HG03025 (cell line): ENCODE measurements around the gene TGM3.

Source experiments
- ATAC-seq: cut with Tn5 transposase; IDR thresholded peaks from one replicate; pipeline ENCODE4 v1.9.1; 2021; ENCODE audit warnings: mild to moderate bottlenecking, moderate library complexity; ENCODE audit not compliant: unreplicated experiment, low FRiP score

The TGM3 gene

DNA sequence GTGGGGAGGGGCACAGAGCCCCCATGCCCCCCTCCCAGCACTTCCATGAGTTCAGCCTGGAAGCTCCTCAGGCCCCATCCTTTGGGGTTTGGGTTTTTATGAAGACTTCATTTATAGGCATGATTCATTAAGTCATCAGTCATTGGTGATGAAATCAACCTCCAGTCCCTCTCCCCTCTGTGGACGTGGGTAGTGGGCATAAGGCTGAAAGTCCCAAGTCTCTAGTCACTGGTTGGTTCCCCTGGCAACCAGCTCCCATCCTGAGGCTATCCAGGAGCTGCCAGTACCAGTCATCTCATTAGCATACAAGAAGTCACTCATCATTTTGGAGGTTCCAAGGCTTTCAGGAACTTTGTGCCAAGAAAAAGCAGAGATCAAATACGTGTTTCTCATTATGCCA, 9.2 kb downstream of the TGM3 start:
- no peak for ATAC-seq

DNA sequence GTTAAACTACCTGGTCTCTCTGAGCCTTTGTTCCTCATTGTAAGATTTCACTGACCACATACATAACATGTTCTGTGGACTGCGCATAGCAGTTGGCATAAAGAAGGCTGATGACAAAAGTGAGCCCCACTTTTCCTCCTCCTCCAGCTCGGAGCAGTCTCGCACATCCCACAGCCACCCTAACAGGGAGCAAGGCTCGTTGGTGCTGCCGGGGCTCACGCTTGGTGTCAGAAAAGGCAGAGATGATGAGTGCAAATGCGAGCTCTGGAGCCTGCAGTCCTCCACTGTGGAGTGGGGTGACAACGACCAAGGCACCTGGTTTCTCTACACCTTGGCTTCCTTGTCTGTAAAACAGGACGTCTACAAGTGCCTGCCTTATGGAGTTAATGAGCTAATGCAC, 9.7 kb downstream of the TGM3 start:
- no peak for ATAC-seq

DNA sequence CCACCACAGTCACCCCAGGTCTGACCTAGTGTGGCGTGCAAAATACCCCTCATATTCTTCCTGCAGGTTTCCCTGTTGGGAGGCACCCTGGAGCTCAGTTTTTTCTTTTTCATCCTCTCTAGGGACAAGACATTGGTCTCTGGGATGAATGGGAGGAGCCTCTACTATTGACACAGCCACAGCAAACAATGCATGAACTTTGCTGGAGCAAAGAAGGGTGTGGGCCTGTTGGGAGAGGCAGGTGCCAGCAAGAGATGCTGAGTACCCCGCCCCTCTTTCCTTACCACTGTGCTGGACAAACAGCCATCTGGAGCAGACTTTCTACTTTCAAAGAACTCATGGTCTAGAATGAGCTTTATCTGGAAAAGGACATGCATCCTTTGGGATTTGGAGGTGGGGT, 10.1 kb downstream of the TGM3 start:
- no peak for ATAC-seq

DNA sequence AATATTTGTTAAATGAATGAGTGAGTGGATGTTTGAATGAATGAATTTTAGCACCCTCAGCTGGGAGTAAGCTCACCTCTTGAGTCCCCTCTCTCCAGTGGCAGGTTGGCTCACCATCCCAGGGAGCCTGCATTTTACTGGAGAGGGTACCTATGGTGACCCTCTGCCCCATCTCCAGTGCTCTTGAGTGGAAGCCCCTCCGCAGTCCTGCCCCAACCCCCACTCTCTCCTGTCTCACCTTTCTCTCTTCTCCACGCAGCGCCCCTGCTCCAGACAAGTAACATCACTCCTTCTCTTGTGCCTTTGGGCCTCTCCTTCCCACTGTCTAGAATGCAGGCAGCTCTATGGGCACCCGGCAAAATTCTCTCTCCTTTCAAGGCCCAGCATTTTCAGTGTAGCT, 11.3 kb downstream of the TGM3 start:
- no peak for ATAC-seq

DNA sequence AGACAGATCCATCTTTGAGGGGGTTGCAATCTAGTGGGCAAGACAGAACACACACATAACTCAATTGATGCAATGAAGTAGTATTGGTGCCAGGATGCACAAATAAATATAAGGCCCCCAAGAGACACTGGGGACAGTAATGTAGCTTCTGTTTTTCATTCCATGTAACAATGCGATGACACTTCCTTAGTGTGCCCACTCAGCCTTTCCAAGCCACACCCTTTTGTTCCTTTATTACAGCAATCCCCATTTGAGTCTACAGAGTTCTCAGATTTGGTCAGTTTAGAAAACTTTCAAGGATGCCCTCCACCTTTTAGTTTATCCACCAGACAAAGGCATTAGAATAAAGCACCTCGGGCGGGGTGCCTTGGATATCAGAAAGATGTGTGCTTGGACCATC, 15.5 kb downstream of the TGM3 start:
- ATAC-seq = no peak

DNA sequence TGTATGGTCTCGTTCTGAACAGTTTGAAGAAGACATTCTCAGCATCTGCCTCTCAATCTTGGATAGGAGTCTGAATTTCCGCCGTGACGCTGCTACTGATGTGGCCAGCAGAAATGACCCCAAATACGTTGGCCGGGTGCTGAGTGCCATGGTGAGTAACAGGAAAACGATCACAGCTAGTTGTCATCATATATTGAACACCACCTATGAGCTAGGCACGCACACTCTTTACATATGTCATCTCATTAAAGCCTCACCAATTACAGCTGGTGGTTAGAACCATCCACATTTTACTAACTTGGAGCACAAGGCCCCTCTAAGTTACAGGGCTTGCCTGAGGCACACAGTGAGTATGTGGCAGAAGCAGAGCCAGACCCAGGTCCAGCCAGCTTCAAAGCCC, 17.1 kb downstream of the TGM3 start:
- no peak for ATAC-seq

DNA sequence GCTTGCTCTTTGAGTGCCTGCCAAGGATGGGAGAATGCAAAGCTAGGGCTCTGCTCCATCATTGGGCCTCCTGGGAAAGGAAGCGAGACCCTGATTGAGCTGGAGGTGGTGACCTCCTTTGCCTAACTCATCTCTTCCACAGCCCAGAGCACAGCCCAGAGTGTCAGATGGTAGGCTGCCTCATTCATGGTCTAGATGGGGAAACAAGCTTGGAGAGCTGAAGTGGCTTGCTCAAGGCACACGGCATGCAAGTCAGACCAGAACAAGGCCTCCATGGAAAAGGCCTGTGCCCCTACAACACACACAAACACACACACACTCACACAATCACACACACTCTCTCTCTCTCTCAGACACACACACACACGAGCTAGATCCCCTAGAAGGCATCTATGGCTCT, 17.5 kb downstream of the TGM3 start:
- ATAC-seq = no peak

DNA sequence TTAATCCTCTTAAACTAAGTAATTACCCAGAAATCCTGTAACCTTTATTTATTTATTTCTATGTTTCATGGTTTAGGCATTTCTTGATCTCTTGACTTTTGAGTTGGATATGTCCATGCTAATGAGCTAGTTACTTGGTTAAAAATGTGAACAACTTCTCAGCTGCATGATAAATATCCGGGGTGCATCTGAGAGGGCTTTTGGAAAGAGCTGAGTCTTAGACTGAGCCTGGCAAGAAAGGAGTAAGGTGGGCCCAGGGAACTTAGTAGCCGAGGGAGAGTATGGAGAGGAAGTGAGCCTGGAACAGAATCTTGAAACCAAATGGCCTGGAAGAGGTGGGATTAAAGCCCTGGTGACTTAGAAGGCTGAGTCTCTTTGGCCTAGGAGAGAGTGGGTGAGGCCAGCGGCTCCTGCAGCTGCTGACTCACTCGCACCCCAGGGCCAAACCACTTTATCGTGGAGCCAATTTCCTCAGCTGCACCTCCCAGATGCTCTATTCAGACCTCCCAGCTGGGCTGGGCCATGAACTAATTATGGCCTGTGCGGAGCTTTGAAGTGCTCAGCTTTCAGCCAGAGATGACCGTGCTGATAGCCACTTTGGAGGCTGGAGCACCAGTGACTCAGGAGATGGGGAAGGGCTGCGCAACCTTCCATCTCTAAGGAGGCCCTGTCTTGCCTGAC, 19.1 kb downstream of the TGM3 start:
- no peak for ATAC-seq

DNA sequence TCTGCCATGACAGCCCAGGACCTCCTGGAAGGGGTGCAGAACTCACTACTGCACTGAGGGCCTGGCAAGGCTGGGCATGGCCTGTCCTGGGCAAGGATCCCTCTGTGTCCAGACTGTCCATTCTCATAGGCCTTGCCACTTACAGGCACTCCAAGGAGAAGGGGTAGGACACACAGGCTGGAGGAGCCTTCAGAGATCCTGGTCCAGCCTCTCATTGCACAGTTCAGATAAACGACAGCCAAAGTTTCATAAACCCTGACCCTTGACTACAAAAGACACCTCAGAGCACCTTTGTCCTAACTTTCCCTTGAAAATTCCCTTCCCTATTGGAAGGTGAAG, 19.6 kb downstream of the TGM3 start:
- no peak for ATAC-seq

DNA sequence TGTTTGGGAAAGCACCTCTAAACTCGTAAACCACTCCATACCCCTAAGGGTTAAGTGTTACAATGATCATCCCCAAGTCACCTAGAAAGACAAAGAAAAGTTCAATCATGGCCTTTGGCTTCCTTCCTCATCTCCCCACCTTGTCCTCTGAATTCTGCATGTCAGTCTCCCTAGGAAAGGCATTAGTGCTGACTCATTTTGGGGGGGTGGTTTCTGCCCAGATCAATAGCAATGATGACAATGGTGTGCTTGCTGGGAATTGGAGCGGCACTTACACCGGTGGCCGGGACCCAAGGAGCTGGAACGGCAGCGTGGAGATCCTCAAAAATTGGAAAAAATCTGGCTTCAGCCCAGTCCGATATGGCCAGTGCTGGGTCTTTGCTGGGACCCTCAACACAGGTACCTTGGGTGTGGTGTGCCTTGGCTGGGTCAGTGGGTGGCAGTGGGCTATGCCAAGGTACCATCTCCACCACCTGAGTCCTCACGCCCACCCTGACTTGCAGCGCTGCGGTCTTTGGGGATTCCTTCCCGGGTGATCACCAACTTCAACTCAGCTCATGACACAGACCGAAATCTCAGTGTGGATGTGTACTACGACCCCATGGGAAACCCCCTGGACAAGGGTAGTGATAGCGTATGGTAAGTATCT, 21.2 kb downstream of the TGM3 start:
- ATAC-seq = no peak

DNA sequence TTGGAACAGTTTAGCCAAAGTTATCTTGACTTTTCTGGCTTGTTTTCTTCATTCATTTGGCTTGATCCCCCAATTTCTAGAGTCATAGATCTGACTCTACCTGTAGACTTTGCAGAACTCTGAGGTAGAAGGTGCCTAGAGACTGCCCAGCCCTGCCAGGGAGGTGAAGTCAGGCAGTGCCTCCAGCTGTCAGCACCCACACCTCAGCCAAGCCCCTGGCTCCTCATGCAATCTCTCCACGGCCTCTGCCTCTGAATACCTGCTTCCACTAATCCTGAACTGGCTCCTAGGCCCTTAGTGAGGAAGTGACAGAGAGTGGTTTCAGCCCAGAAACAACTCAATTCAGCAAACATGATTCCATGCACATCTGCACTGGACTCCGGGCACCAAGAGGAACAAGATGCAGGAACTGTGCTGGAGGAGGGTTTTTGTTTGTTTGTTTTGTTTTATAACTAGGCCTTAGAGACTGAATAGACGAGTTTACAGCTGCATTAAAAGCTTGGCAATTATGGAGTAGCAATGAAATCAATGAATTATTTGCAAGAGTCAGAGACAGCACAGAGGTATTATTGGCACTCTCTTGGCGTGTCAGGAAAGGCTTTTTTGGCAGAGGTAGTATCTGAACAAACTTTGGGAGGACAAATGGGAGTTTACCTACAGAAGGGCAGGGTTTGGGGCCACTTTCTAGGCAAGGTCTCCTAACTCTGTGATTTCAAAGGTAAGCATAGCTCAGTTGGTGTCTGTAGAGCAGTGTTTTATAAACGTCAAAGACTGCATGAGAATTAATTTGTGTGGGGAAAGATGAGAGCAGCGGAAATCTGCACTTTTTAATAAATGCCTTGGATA, 25.2 kb downstream of the TGM3 start:
- no peak for ATAC-seq

DNA sequence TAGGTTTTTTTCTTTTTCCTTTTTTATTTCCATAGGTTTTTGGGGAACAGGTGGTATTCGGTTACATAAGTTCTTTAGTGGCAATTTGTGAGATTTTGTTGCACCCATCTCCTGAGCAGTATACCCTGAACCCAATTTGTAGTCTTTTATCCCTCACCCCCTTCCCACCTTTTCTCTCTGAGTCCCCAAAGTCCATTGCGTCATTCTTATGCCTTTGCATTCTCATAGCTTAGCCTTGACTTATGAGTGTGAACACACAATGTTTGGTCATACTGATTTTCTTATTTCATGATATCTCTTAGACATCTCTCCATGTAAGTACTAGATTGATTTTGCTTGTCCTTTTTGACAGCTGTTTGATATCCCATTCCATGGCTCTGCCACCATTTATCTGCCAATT, 27.2 kb downstream of the TGM3 start:
- ATAC-seq = no peak

DNA sequence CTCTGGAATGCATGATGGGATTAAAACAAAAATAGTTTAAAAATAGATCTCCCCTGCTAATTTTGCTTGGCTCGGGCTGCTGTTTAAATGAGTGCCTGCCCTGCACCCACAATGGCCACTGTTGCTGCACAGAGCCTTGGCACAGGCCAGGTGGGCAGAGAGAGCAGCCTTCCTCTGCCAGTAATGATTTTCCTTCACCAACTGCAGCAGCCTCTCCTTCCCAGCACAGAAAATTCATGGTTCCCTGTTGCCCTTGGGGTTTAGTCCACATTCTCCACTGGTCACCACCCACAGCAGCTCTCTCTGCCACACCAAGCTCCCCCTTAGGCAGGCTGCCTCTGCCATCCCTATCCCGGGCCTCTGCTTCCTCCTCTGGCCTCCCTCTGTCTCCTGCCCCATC, 30.2 kb downstream of the TGM3 start:
- no peak for ATAC-seq

DNA sequence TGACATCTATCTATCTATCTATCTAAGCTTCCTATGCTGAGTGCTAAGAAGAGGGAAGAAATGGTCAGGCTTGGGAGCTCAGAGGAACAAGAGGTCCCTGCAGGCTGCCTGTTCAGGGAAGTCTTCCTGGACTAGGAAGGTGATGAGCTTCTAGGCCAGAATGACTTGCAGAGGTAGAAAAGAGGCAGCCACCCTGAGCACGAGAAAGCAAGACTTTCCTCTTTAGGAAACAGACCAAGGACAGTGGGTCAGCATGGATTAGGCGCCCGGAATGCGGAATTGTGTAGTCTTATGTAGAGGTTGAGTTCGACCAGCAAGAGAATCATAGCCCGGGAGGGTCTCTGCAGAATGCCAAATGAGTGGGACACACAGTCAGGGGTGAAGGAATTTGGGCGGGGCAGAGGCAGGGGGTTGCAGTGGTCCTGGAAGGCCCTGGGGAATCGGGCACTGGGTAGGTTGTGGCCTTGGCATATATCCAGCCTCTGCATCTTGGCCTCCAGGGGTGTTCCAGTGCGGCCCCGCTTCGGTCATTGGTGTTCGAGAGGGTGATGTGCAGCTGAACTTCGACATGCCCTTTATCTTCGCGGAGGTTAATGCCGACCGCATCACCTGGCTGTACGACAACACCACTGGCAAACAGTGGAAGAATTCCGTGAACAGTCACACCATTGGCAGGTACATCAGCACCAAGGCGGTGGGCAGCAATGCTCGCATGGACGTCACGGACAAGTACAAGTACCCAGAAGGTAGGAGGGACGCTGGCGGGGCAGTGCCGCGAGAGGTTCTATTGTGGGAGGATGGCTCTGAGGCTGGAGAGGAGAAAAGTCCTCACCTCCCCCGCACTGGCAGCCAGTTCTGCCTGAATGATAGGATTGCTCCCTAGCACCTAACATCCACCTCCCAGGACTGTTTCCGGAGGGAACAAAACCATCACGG, 32.1 kb downstream of the TGM3 start:
- ATAC-seq = no peak

DNA sequence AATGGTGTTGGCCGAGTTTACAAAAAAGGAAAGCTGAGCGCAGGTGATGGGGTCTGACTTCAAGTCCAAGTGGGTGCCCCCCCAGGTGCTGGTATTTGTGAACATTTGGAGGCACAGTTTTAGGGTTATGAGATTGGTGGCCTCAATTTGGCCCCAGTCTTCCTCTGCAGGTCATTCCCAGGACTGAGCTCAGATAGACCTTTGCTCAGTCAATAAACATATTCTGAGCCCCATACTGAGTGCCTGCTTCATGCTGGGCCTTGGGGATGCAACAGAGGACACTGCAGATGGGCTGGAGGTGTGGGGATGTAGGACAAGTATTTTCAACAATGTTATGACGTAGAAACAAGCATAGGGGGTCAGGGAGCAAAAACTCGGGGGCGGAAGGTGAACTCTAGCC, 33.5 kb downstream of the TGM3 start:
- no peak for ATAC-seq

DNA sequence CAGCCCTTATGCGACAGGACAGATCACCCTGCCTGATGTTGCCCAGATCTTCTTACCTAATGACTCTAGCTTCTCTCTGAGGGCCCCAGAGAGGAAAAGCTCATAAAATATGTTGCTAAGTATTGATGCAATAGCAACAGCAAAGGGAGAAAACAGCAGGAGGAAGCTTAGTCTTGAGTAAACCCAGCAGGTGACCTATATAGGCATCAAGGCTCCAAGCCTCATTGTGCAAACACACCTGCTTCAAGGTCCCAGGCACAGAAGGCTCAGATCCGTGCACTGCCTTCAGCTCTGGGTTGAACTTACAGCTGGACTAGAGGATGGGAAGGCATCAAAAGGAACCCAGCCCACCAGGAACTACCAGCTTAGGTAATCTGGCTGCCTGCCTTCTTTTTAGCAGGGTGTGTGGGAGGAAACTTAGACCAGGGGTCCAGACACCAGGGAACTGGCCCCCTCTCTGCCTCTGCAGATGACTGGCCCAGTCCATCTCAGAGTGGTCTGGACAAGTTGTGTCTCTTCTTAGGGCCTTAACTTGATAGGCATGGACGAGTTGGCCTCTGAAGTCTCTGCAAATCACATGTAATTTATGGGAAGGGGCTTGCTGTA, 34.4 kb downstream of the TGM3 start:
- no peak for ATAC-seq

DNA sequence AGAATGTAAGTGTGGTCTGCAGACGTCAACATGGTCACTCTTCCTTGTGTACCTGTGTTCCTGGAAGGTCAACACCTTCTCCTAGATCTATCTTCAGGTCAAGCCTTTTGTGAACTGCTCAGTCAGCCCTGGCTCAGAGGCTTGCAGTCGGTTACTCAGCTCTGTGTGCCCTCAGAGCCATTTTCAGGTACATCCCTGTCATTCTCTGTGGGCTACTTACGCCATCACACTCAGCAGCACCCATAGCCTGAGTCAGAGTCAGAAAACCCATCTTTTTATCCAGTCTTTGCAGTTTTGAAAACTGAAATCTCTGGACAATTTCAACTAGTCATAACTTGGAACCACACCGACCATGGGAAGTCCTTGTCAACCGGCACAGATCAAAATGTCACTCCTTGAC, 35.3 kb downstream of the TGM3 start:
- no peak for ATAC-seq

DNA sequence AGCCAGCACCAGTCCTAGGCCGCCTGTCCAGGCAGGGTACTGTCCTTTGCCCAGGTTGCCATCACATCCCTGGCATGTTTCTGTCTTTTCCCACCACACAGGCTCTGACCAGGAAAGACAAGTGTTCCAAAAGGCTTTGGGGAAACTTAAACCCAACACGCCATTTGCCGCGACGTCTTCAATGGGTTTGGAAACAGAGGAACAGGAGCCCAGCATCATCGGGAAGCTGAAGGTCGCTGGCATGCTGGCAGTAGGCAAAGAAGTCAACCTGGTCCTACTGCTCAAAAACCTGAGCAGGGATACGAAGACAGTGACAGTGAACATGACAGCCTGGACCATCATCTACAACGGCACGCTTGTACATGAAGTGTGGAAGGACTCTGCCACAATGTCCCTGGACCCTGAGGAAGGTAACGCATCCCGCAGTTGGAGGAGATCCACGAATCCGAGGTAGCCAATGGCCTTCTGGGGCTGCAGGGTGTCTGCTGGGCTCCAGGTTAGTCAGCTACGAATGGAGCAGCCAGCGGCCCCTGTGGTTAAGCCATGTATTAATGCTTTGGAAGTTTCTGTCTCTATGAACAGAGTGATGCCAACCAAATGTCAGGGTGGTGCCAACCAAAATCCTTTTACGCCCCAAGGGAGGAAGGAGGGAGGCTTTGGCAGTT, 36.2 kb downstream of the TGM3 start:
- ATAC-seq = no peak

DNA sequence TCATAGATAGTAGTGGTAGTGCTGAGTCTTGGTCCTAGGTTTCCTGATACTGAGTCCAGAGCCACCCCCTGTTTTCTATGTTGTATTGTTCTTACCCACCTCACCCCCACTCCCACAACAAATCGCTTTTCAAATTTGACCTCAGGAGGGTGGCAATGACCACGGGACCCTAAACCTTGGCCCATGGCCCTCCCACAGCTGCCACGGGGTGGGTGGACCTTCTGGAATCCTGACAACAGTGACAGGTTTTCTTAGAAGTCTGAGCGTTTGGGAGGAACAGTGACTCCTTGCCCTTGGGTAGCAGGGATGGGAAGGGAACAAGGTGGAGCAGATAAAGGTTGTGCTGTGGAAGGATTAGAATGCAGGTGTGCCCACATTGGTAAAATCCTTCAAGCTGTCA, 36.9 kb downstream of the TGM3 start:
- no peak for ATAC-seq

DNA sequence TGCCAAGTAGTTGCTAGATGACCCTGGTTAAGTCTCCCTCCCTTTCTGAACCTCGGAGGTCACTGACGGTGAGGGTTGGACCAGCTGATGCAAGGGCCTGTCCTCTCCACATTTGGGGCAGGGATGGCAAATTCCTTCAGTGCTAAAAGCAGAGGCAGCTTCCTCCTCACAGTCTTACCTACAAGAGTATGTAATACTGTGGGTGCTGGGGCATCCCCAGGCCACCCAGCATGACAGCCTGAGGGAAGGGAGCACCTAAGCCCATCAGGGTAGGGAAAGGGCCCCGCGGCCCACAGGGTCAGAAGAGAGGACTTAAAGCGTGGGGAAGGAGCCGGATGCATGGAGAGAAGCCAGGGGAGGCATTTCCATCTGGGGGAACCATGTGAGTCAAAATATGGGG, 38.0 kb downstream of the TGM3 start:
- ATAC-seq = no peak
